BLaER1 treated with 17β-estradiol and CSF1 and Interleukin-3, amounts not matched to agents 10 nM and 100 nM (cell line): ENCODE measurements around the gene NOVA2.

Experiments
- H3K27ac ChIP-seq, 11 experiments: shearing (Covaris generic); formaldehyde crosslinking; 2 replicates each; pipeline ENCODE4 v1.8.1; 2022
- H3K27me3 ChIP-seq, 11 experiments: shearing (Covaris generic); formaldehyde crosslinking; 2 replicates each; pipeline ENCODE4 v1.8.1; 2022
- H3K36me3 ChIP-seq, 11 experiments: shearing (Covaris generic); formaldehyde crosslinking; 2 replicates each; pipeline ENCODE4 v1.8.1; 2022
- H3K4me1 ChIP-seq, 10 experiments: shearing (Covaris generic); formaldehyde crosslinking; 2 replicates each; pipeline ENCODE4 v1.8.1; 2022
- H3K4me2 ChIP-seq, 11 experiments: shearing (Covaris generic); formaldehyde crosslinking; 2 replicates each; pipeline ENCODE4 v1.8.1; 2022
- H3K4me3 ChIP-seq, 10 experiments: shearing (Covaris generic); formaldehyde crosslinking; 2 replicates each; pipeline ENCODE4 v1.8.1; 2022
- H3K9ac ChIP-seq, 11 experiments: shearing (Covaris generic); formaldehyde crosslinking; 2 replicates each; pipeline ENCODE4 v1.8.1; 2022
- H3K9me3 ChIP-seq, 11 experiments: shearing (Covaris generic); formaldehyde crosslinking; replicated peaks in 1 of 11; 2 replicates each; pipeline ENCODE4 v1.8.1; 2022
- H4K20me1 ChIP-seq, 11 experiments: shearing (Covaris generic); formaldehyde crosslinking; 2 replicates each; pipeline ENCODE4 v1.8.1; 2022
- Cebpa-rat ChIP-seq, 11 experiments: shearing (Covaris generic); IDR thresholded peaks; 2 replicates each; pipeline ENCODE4 v1.8.1; 2022

The NOVA2 gene

GRCh38 chr19:45952686-45953505 lies 20.8 kb downstream of the NOVA2 start:
- peaks cover 0 to 14% (median 8%) of the 10 kb centered on the region in 11 experiments; a peak in 9 of 22 replicates for H3K9me3 ChIP-seq
- peak overlapping the region in 3 of 11 experiments; percentile 11 to 37 (median 24); a peak in 5 of 22 replicates for H3K27ac ChIP-seq
- no peak for TF ChIP-seq Cebpa-rat (IDR thresholded peaks at IDR 0.05)
- H3K4me2 ChIP-seq, result peak overlapping the region; percentile 39 to 72 (median 62)
- no peaks in the 10 kb centered on the region for H4K20me1 ChIP-seq
- peaks cover 33 to 53% (median 49%) of the 10 kb centered on the region in 10 experiments for H3K4me1 ChIP-seq
- H3K9ac ChIP-seq, result no peak overlapping the region
- H3K36me3 ChIP-seq, result no peaks in the 10 kb centered on the region; a peak in 1 of 22 replicates
- H3K4me3 ChIP-seq, result peak overlapping the region in 3 of 10 experiments; percentile 6 to 47 (median 37); a peak in 3 of 20 replicates
- H3K27me3 ChIP-seq, result no peaks in the 10 kb centered on the region

DNA sequence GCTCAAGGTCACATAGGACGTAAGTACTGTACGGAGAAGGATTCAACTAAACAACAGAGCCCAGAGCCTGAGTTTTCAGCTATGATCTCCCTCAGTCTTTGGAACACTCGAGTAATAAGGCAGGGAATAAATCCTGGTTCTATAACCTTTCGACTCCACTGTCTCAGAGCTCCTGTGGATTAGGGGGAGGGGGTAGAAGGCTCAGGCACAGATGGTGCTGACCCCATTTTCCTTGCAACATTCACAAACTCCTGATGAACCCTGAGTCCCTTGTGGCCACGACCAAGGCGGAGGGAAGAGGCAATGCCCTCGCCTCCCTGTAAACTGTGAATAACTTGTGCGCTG lies 21.4 kb downstream of the NOVA2 start:
- peaks cover 33 to 48% (median 46%) of the 10 kb centered on the region in 10 experiments for H3K4me1 ChIP-seq
- peaks cover 0 to 14% (median 8%) of the 10 kb centered on the region in 11 experiments; a peak in 9 of 22 replicates for H3K9me3 ChIP-seq
- no peak for TF ChIP-seq Cebpa-rat (IDR thresholded peaks at IDR 0.05)
- H3K4me3 ChIP-seq, result no peak overlapping the region
- no peaks in the 10 kb centered on the region; a peak in 1 of 22 replicates for H3K36me3 ChIP-seq
- H3K27ac ChIP-seq, result no peak overlapping the region
- H3K4me2 ChIP-seq, result peak overlapping the region in 1 of 11 experiments; percentile 72; a peak in 1 of 22 replicates
- no peaks in the 10 kb centered on the region for H3K27me3 ChIP-seq
- H4K20me1 ChIP-seq, result no peaks in the 10 kb centered on the region
- H3K9ac ChIP-seq, result no peak overlapping the region

GRCh38 chr19:45947926-45948325 lies 25.7 kb downstream of the NOVA2 start:
- H3K4me1 ChIP-seq, result peaks cover 3 to 5% (median 4%) of the 10 kb centered on the region in 10 experiments
- no peaks in the 10 kb centered on the region; a peak in 2 of 22 replicates for H3K36me3 ChIP-seq
- no peak overlapping the region for H3K9ac ChIP-seq
- H3K9me3 ChIP-seq, result peaks cover 0 to 7% (median 4%) of the 10 kb centered on the region in 11 experiments; a peak in 9 of 22 replicates
- H3K27ac ChIP-seq, result no peak overlapping the region
- no peak overlapping the region for H3K4me2 ChIP-seq
- no peak for TF ChIP-seq Cebpa-rat (IDR thresholded peaks at IDR 0.05)
- H4K20me1 ChIP-seq, result no peaks in the 10 kb centered on the region
- no peak overlapping the region for H3K4me3 ChIP-seq
- H3K27me3 ChIP-seq, result no peaks in the 10 kb centered on the region

DNA sequence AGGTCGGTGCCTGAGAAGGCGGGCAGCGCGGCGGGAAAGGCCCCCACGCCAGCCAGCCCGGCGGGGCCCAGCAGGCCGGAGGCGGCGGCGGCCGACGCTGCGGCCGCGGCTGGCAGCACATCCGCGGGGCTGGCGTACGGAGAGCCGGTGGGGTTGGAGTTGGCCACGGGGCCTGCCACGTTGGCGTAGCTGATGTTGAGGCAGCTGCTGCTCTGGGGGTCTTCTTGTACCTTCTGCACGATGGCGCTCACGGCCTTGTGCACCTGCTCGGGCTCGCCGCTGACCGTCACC lies 33.2 kb downstream of the NOVA2 start:
- Histone ChIP-seq H3K27me3 (no peaks in the 10 kb centered on the region; a peak in 3 of 22 replicates), H3K9ac (no peak overlapping the region), H3K9me3 (no peaks in the 10 kb centered on the region), H3K4me3 (no peak overlapping the region), H3K36me3 (no peaks in the 10 kb centered on the region; a peak in 1 of 22 replicates), H3K27ac (no peak overlapping the region), H3K4me1 (peaks cover 0 to 9% (median 0%) of the 10 kb centered on the region in 10 experiments; a peak in 2 of 20 replicates), H4K20me1 (no peaks in the 10 kb centered on the region), H3K4me2 (no peak overlapping the region)
- TF ChIP-seq Cebpa-rat (IDR thresholded peaks at IDR 0.05), result no peak

DNA sequence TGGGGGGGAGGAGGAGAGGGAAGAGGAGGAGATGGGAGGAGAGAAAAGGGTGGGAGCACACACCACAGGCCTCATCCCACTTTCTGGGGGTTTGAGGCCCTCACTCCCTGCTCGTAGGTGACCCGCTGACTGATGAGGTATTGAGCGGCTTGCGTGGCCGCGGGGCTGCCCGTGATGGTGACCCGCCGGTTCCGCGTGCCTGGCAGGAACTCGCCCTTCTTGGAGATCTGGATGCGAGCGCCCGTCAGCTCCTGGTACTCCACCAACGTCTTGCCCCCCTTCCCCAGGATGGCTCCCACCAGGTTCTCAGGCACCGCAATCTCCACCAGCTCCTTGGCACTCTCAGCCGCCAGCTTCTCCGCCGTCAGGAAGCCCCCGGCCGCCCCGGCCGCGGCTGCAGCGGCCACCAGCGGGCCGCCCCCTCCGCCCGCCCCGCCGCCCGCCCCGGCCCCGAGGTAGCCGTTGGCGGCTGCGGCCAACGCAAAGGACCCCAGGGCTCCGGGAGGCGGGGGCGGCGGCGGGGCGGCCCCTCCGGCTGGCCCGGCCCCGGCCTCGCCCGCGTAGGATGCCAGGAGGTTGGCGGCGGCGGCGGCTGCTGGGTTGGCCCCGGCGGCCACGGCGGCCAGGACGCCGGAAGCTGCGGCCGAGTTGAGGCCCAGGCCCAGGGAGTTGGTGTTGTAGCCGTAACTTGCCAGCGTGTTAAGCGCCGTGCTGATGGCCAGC lies 33.7 kb downstream of the NOVA2 start:
- H3K4me3 ChIP-seq, result no peak overlapping the region
- H3K36me3 ChIP-seq, result no peaks in the 10 kb centered on the region; a peak in 1 of 22 replicates
- H3K9ac ChIP-seq, result no peak overlapping the region
- H3K9me3 ChIP-seq, result no peaks in the 10 kb centered on the region
- no peak overlapping the region for H3K4me2 ChIP-seq
- H4K20me1 ChIP-seq, result no peaks in the 10 kb centered on the region
- no peak for TF ChIP-seq Cebpa-rat (IDR thresholded peaks at IDR 0.05)
- no peak overlapping the region for H3K27ac ChIP-seq
- peaks cover 0 to 3% (median 0%) of the 10 kb centered on the region in 11 experiments; a peak in 3 of 22 replicates for H3K27me3 ChIP-seq
- peaks cover 0 to 9% (median 0%) of the 10 kb centered on the region in 10 experiments; a peak in 2 of 20 replicates for H3K4me1 ChIP-seq

DNA sequence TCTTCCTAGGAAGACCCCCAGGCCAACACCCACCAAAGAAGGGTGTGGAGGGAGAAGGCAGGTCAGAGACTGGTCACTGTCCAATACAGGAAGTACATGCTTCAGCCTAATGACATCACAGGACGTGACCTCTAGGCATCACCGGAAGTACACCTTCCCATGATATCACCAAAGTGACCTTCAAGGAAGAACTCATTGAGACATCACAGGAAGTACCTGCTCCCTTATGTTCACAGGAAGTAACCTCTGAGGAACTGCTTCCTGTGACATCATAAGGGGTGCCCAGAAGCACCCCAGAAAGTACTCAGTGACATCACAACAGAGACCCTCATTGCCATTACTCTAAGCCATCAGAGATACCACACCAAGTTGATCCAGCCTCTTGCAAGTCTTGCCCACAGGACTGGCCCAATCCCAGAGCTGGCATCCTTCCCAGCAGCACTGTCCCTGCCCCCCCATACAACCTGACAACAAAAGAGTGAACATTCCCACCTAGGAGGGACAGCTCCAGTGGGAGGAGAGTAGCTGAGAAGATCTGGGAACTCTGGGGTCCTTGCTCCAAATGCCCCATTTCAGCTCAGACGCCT lies 34.8 kb downstream of the NOVA2 start:
- TF ChIP-seq Cebpa-rat (IDR thresholded peaks at IDR 0.05), result no peak
- no peak overlapping the region for H3K9ac ChIP-seq
- no peak overlapping the region for H3K4me3 ChIP-seq
- H3K4me2 ChIP-seq, result no peak overlapping the region
- peaks cover 0 to 9% (median 0%) of the 10 kb centered on the region in 10 experiments; a peak in 2 of 20 replicates for H3K4me1 ChIP-seq
- no peaks in the 10 kb centered on the region for H4K20me1 ChIP-seq
- no peak overlapping the region for H3K27ac ChIP-seq
- no peaks in the 10 kb centered on the region; a peak in 1 of 22 replicates for H3K36me3 ChIP-seq
- H3K9me3 ChIP-seq, result no peaks in the 10 kb centered on the region
- peaks cover 0 to 3% (median 0%) of the 10 kb centered on the region in 11 experiments; a peak in 3 of 22 replicates for H3K27me3 ChIP-seq

DNA sequence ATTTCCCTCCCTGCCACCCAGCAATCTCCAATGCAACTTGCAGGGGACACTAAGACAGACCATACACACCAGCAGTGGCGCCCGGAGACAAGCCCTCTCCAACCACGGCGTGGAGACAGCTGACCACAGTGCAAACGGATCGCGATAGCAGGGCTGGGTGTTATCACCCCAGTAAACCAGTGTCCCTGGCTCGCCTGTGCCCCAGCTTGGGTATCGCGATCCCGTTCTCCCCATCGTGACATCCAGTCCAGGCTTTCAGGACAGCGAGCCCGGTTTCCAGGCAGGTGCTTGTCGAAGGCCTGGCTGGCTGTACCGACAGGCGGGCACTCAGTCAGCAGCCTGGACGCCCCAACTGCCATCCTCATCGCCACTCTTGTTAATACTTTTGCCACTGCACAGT lies 38.4 kb downstream of the NOVA2 start:
- H4K20me1 ChIP-seq, result no peaks in the 10 kb centered on the region
- H3K9ac ChIP-seq, result no peak overlapping the region
- no peak overlapping the region for H3K4me3 ChIP-seq
- no peak overlapping the region for H3K27ac ChIP-seq
- H3K27me3 ChIP-seq, result peaks cover 0 to 3% (median 0%) of the 10 kb centered on the region in 11 experiments; a peak in 3 of 22 replicates
- H3K4me1 ChIP-seq, result peaks cover 0 to 9% (median 0%) of the 10 kb centered on the region in 10 experiments; a peak in 2 of 20 replicates
- no peaks in the 10 kb centered on the region for H3K9me3 ChIP-seq
- no peak for TF ChIP-seq Cebpa-rat (IDR thresholded peaks at IDR 0.05)
- H3K36me3 ChIP-seq, result no peaks in the 10 kb centered on the region; a peak in 1 of 22 replicates
- H3K4me2 ChIP-seq, result no peak overlapping the region

DNA sequence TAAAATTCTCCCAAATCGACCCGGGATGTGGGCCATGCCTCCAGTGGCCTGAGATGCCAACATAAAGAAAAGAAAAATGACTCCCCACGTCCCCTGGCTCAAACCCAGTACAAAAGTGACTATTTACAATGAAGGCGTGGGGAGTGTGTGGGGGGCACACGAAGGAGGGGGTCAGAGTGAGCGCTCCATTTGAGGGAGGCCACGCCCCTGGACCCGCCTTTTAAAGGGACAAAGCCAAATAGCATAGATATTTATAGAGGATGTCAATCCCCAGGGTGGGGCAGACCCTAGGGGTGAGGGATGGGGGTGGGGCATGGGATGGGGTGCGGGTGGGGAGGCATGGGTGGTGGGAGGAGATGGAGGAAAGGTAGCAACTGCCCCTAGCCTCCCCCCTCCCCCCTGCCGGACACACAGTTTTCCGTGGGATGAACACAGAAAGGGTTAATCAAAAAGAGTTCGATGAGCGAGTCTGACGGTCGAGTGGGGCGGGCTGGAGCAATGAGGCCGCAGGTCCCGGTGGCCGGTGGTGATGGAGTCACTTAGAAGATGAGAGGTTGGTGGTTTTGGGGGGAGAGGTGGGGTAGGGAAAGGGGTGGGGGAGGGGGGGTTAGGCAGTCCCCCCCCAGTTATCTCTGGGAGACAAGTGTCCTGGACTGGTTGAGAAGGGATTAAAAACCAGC lies 39.0 kb downstream of the NOVA2 start:
- Histone ChIP-seq H3K4me2 (no peak overlapping the region), H3K27me3 (peaks cover 0 to 3% (median 0%) of the 10 kb centered on the region in 11 experiments; a peak in 3 of 22 replicates), H4K20me1 (no peaks in the 10 kb centered on the region), H3K27ac (no peak overlapping the region), H3K4me3 (no peak overlapping the region), H3K4me1 (peaks cover 0 to 9% (median 0%) of the 10 kb centered on the region in 10 experiments; a peak in 2 of 20 replicates), H3K36me3 (no peaks in the 10 kb centered on the region), H3K9ac (no peak overlapping the region), H3K9me3 (no peaks in the 10 kb centered on the region)
- no peak for TF ChIP-seq Cebpa-rat (IDR thresholded peaks at IDR 0.05)
